ENCODE measurements around the gene PLXNC1.

Gene PLXNC1

GRCh38 chr12:94183708-94184379 is 35.5 kb downstream of the PLXNC1 start:
- FAIRE-seq = no peak

DNA sequence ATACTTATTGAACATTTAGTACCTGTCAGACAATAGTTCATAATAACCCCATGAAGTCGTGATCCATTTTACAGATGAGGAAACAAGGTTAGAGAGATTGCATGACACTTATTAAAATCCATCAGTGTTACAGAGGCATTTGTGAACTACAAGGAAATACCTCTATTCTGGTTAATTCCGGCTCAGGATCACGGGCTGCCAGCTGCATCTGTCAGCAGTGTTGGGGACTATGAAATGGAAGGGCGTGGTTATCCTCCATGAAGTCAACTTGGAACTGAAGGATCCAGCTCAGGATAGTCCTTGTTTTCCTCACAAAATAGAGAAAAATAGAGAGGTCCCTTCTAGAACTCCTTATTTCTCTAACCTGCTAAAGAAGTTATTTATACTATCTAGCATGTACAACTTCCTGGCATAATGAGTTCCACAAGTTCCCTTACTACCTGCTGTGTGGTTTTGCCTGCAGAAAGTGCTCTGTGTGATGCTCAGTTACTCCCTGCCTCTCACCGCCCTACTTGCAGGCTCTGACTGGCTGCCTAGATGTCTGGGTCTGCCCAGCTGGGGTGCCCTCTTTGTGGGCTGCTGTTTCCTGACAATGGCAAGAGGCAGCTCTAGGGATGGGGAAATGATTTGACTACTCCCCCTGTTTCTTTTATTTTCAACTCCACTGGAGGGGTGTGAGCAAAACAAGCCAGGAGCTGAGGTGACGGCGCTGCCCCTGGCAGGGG is 36.8 kb downstream of the PLXNC1 start:
- FAIRE-seq = no peak

DNA sequence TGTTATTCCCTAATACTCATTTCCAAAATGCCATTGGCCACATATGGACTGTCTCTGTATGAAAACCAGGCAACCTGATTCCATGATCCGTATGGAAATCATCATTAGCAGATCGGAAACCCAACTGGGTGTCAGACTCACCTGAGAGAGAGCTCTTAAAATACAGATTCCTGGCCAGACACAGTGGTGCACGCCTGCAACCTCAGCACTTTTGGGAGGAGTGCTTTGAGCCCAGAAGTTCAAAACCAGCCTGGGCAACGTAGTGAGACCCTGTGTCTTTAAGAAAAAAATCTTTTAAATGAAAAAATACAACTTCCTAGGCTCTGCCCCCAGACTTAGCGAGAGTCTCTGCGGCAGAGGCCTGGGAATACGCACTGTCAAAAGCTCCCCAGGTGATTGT is 37.4 kb downstream of the PLXNC1 start:
- no peak for FAIRE-seq

GRCh38 chr12:94186278-94187241 is 38.2 kb downstream of the PLXNC1 start:
- no peak for FAIRE-seq

GRCh38 chr12:94187361-94187760 is 39.0 kb downstream of the PLXNC1 start:
- FAIRE-seq = no peak

DNA sequence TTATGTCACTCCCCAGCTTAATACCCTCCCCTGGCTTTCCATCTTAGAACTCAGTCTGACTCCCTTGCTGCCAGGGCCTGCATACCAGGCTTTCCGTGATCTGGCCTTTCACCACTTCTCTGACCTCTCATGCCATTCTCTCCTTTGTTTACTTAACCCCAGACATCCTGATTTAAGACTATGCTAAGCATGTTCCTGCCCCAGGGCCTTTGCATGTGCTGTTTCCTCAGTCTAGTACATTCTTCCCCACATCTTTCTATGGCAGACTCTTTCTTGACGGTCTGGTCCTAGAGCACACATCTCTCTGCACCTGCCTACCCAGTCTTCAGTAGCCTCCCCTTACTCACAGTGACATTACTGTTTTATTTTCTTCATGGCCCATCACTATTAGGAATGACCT is 42.2 kb downstream of the PLXNC1 start:
- no peak for FAIRE-seq

DNA sequence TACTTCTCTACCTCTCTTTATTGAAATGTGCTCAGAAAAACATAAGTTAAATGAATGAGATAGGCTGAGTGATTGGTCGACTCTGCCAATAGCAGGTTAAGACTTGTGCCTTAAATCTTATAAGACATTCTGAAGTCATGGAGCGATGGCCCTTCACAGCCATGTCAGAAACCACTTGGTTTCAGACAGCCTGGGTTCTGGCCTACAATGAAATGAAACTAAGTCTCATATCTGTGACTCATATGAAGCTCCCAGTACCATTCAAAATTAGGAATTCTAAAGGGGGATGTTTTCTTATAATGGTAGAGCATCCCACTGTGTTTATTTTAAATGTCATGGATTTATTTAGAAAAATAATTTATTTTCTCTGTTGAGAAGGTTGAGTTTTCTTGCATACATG is 42.6 kb downstream of the PLXNC1 start:
- FAIRE-seq = no peak

GRCh38 chr12:94191811-94192210 is 43.4 kb downstream of the PLXNC1 start:
- FAIRE-seq = no peak

DNA sequence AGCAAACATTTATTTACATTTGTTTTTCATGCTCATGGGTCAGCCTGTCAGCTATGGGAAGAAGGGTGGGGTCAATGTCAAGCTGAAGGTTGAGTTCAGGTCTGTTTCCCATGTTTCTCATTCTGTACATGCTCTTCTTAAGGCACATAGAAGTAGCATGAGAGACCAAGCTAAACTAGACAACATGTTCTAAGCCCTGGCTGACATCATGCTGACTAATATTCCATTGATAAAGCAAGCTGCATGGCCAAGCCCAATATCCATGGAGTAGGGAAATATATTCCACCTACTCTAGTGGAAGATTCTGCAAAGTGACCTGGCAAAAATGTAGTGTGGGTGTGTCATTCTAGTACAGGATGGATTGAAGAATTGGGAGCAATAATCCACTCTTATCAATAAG is 44.1 kb downstream of the PLXNC1 start:
- FAIRE-seq = no peak

DNA sequence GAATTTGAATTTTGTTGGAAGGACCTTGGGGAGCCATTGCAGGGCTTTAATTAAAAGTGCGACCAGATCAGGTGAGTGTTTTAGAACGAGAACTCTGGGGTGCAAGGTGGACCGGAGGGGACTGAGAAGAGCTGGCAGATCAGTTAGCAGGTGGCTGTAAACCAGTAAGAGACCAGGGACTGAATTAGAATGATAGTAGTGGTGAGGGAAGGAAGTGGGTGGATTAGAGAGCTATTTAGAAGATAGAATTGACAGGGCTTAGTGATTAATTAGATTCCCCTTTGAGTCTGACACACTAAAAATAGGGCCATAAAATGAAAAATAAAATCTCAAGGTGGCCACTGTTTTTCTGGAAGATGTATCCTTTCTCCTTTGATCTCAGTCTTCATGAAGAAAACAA is 44.8 kb downstream of the PLXNC1 start:
- FAIRE-seq = no peak

DNA sequence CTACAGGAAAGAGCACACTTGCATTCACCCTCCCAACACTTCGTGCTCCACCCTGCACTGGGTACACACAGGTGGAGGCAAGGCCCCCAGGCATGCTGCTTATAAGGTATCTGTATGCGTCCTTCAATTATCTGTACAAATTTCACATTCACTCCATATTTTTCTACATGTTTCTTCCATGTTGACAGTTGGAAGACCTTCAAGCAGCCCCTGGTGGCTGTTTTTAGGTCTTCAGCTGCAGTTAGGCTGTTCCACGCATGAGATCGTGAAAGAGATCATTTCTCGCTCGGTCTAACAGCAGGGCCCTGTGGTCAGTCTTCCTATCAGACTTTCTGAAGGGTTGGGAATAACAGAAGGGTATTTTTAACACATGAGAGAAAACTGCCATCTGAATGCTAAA is 47.1 kb downstream of the PLXNC1 start:
- FAIRE-seq = no peak

GRCh38 chr12:94198469-94198868 is 50.1 kb downstream of the PLXNC1 start:
- FAIRE-seq = no peak

DNA sequence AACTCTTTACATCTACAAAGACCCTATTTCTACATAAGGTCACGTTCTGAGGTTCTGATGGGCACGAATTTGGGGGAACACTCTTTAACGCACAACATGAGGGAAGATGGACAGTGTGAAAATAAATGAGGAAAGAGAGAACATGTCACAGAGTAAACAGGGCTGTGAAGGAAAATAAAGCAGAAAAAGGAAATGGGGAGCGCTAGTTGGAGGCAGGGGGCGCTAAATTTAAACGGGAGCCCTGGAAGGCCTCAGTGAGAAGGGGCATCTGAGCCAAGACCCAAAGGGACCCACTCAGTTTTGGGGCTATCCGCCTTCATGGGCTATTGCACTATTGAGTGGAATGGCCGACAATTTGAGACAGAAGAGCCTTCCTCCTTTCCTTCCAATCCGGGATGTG is 50.5 kb downstream of the PLXNC1 start:
- FAIRE-seq = no peak

DNA sequence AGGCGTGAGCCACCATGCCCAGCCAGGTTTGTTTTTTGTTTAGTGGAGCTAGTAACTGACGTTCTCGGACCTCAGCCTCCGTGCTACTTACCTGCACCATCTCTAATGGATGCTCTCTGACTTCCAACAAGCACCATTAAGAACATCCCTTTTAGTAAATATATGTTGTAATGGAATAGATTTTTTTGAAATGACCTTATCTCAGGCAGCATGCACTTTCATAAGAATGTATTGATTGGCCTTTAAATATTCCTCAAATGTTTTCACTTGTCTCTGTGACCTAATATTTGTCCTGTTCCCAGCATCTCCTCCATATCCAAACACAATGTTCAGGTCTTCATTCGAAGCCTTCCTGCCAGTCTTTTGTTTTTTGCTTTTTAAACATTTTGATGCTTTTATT is 51.7 kb downstream of the PLXNC1 start:
- no peak for FAIRE-seq

- FAIRE-seq = no peak
These were observed 52.3 kb downstream of the PLXNC1 start for GRCh38 chr12:94200695-94201094.

DNA sequence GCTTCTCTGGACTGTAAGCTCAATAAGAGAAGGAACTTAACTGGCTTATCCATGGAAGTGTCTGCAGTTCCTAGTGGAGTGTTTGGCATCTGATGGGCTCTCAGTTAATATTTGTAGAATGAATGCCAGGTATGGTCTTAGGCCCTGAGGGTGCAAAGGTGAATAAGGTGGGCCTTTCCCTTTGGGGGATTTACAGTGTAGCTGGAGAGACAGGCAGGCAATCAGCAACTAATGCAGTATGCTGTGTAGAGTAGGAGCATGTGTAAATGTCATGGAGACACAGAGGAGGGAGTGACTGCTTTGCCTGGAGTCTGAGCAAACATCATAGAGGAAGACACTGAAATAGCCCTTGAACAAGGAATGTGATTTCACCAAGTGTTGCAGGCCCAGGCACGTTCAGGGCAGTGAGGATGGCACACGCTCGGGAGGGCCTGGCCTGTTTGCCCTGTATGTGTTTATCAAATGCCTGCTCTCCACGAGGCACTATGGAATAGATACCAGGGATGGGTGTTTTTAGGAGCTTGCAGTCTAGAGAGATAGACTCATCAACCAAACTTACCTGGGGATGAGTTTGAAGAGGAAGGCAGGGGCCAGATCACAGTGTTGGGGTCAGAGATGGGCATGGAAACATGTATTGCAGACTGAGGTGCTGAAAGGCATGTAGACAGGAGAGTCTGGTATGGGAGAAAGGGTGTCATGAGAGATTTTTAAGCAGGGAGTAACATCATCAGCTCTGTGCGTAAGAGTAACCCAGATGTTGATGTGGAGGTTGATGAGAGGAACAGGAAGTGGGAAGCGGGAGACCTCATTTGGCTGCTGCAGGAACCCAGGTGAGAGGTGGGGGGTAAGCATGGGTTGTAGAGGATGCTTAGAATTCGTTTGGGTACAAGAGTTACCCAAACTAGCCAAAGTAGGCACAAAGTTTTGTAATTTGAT is 54.1 kb downstream of the PLXNC1 start:
- FAIRE-seq = no peak

- no peak for FAIRE-seq
These were observed 54.8 kb downstream of the PLXNC1 start for GRCh38 chr12:94203181-94203546.

GRCh38 chr12:94203796-94204195 is 55.4 kb downstream of the PLXNC1 start:
- no peak for FAIRE-seq

GRCh38 chr12:94204499-94205247 is 56.3 kb downstream of the PLXNC1 start:
- FAIRE-seq = no peak

DNA sequence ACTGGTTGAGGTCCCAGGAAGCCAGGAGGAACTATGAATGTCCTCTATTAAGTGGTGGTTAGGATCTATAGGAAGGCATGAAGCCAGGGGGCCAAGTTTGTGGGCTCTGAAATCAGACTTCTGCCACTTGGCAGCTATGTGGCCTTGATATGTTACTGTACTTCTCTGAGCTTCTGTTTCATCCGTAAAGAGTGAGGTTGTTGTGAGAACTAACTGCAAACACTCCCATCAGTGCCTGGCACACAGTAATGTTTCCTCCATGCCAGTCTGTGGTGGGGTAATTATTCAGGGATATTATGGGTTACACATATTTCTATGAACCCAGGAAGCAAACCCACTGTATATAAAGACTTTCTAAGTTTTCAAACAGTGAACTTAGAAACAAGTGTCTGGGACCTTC is 57.4 kb downstream of the PLXNC1 start:
- FAIRE-seq = no peak

DNA sequence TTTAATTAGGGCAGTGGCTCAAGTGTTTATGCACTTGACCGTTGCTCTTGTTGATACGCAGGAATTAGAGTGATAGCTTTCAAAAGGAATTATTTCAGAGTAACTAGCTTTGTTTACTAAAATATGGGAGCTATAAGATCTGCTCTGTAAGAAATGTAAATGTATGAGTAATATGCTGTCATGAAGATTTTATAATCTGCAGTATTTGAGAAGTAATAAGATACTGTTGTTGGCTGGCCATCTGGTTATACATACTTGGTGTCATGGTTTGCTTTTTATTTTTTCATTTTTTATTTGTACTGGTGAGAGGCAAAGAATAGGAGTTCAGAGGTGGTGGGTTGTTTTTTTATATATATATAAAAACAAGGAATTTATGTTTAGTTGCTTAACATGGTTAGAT is 58.5 kb downstream of the PLXNC1 start:
- FAIRE-seq = no peak

DNA sequence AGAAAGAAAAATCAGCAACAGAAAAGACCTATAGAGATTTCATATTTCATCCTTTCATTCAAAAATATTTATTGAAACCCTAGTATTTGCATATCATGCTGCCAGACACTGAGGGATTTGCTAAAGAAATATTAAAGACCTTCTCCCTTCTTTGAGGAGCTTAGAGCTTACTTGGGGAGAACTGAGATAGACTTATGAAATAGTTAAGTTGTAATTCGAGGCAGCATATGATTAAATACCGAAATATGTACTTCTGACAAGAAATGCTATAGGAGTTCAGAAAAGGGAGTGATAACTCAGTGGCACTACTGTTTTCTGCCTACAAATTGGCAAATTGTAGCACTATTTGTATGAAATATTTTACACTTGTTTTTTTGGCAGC is 59.1 kb downstream of the PLXNC1 start:
- FAIRE-seq = no peak
